Measurements from ENCODE around the gene FBXW11.

DNA sequence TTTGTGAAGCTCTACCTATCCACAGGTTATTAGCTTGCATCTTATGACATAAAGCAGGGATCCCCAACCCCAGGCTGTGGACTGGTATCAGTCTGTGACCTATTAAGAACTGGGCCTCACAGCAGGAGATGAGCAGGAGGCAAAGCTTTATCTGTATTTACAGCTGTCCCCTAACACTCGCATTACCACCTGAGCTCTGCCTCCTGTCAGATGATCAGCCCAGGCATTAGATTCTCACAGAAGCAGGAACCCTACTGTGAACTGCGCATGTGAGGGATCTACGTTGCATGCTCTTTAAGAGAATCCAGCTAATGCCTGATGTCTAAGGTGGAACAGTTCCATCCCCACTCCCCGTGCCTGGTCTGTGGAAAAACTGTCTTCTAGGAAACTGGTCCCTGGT lies 19.7 kb downstream of the FBXW11 start:
- TF ChIP-seq, protein P1, sequence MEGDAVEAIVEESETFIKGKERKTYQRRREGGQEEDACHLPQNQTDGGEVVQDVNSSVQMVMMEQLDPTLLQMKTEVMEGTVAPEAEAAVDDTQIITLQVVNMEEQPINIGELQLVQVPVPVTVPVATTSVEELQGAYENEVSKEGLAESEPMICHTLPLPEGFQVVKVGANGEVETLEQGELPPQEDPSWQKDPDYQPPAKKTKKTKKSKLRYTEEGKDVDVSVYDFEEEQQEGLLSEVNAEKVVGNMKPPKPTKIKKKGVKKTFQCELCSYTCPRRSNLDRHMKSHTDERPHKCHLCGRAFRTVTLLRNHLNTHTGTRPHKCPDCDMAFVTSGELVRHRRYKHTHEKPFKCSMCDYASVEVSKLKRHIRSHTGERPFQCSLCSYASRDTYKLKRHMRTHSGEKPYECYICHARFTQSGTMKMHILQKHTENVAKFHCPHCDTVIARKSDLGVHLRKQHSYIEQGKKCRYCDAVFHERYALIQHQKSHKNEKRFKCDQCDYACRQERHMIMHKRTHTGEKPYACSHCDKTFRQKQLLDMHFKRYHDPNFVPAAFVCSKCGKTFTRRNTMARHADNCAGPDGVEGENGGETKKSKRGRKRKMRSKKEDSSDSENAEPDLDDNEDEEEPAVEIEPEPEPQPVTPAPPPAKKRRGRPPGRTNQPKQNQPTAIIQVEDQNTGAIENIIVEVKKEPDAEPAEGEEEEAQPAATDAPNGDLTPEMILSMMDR (IDR thresholded peaks at IDR 0.05) = no peak
- no peak for TF ChIP-seq POLR2A (IDR thresholded peaks at IDR 0.05)

Measured in thyroid gland (tissue), 4 donors.